ENCODE measurements around the gene SYCE3.

The SYCE3 gene

DNA sequence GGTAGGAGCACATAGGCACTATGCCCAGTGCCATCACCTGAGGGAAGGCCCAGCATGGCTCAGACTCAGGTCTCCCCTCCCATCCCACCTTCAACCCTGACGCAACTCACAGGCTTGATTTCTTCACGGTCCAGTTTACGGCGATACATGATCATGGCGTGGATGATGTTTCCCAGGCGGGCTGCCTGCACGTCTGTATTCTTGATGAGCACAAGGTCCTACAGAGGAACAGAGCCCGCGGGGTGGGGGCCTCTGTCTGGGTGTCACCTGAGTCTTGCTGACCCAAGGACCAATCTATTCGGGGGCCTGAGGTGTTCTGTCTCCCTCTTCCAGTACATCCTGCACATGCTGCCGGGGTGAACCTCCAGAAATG, 11.7 kb upstream of the SYCE3 start:
- no peaks in the 10 kb centered on the region for H3K27me3 Mint-ChIP-seq (ENCODE audit: low read depth)
- H3K4me3 Mint-ChIP-seq, result no peak overlapping the region
- peaks cover 16% of the 10 kb centered on the region for H3K36me3 Mint-ChIP-seq (ENCODE audit: low read depth)
- no peak overlapping the region for H3K27ac Mint-ChIP-seq
- H3K9me3 Mint-ChIP-seq, result no peaks in the 10 kb centered on the region
- peaks cover 3% of the 10 kb centered on the region for H3K4me1 Mint-ChIP-seq (ENCODE audit: low read depth)

GRCh38 chr22:50573491-50574382, 11.0 kb upstream of the SYCE3 start:
- peaks cover 3% of the 10 kb centered on the region for H3K4me1 Mint-ChIP-seq (ENCODE audit: low read depth)
- no peak overlapping the region for H3K4me3 Mint-ChIP-seq
- H3K36me3 Mint-ChIP-seq (ENCODE audit: low read depth), result peaks cover 21% of the 10 kb centered on the region
- no peaks in the 10 kb centered on the region for H3K27me3 Mint-ChIP-seq (ENCODE audit: low read depth)
- H3K9me3 Mint-ChIP-seq, result no peaks in the 10 kb centered on the region
- H3K27ac Mint-ChIP-seq, result no peak overlapping the region

DNA sequence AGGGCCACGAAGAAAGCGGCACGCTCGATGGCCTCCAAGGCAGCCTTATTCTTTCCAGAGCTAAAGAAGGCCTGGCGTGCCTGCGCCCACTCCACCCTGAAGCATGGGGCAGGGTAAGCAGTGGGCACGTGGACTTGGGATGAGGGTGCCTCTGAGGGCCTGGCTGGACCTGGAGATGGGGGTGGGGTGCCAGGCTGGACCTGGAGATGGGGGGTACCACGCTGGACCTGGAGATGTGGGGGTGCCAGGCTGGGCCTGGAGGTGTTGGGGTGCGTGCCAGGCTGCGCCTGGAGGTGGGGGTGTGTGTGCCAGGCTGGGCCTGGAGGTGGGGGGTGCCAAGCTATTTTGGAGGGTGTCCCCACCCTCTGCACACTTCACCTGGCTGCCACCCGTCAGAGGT, 10.2 kb upstream of the SYCE3 start:
- peaks cover 3% of the 10 kb centered on the region for H3K4me1 Mint-ChIP-seq (ENCODE audit: low read depth)

DNA sequence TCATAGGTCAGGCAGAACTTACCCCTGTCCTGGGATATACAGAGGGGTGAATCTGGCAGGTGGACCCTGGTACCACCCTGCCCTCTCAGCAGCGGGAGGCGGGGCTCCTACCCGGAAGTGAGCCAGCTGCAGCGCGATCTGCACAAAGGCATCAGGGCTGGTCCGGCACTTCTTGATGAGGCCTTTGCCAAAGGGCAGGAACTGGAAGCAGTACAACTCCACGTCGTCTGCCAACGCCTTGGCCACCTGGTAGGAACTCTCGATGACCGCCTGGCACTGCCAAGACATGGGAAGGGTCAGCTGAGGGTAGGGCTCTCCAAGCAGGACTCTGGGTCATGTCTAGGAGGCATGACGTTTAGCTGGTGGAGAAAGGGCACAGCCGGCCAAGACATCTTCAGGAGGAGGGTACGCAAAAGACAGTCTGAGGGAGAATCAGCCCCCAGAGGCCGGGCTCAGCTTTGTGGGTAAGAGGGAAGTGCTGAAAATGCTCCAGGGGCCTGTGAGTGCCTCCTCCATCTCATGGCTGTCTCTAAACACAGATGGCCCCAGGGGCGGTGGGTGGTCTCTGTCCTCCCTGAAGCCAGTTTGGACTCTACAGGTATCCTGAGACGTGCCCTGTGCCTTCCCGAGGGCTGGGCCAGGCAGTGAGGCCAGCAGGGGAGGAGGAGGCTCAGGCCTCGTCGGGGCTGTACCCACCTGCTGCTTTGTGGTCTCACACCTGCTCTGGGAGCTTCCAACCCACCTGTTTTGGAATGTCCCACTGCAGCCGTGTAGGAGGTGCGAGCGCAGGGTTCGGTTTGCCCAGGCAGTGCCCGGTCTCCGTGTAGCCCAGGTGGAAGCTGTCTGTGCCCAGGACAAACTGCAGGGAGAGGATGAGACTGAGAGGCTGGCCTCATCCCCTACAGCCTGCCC, 8.8 kb upstream of the SYCE3 start:
- H3K36me3 Mint-ChIP-seq (ENCODE audit: low read depth), result peaks cover 24% of the 10 kb centered on the region
- H3K4me1 Mint-ChIP-seq (ENCODE audit: low read depth), result no peaks in the 10 kb centered on the region
- H3K9me3 Mint-ChIP-seq, result no peaks in the 10 kb centered on the region
- H3K27me3 Mint-ChIP-seq (ENCODE audit: low read depth), result no peaks in the 10 kb centered on the region
- no peak overlapping the region for H3K27ac Mint-ChIP-seq
- no peak overlapping the region for H3K4me3 Mint-ChIP-seq

More for the DNA sequence above, 10.2 kb upstream of the SYCE3 start:
- Mint-ChIP-seq H3K4me3 (no peak overlapping the region), H3K9me3 (no peaks in the 10 kb centered on the region), H3K36me3 (ENCODE audit: low read depth) (peaks cover 24% of the 10 kb centered on the region), H3K27me3 (ENCODE audit: low read depth) (no peaks in the 10 kb centered on the region), H3K27ac (no peak overlapping the region)

DNA sequence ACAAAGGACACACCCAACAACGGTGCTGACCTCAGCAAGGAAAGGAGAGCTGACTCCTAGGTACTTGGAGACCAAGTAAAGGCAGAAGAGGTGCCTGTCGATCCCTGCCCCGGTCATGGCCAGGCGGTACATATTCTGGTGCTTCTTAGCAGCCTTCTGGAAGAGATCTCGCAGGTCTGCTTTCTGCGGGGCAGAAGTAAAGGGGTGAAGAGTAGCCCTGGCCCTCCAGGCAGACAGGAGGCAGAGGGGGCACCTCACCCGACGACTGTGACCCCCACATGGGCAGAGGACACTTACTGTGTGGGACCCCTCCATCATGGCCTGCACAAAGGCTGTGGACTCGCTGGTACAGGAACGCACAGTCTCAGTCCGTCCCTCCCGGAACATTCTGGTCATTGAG, 8.1 kb upstream of the SYCE3 start:
- Mint-ChIP-seq H3K4me3 (no peak overlapping the region), H3K4me1 (ENCODE audit: low read depth) (no peaks in the 10 kb centered on the region), H3K36me3 (ENCODE audit: low read depth) (peaks cover 24% of the 10 kb centered on the region), H3K9me3 (no peaks in the 10 kb centered on the region), H3K27ac (no peak overlapping the region), H3K27me3 (ENCODE audit: low read depth) (no peaks in the 10 kb centered on the region)

DNA sequence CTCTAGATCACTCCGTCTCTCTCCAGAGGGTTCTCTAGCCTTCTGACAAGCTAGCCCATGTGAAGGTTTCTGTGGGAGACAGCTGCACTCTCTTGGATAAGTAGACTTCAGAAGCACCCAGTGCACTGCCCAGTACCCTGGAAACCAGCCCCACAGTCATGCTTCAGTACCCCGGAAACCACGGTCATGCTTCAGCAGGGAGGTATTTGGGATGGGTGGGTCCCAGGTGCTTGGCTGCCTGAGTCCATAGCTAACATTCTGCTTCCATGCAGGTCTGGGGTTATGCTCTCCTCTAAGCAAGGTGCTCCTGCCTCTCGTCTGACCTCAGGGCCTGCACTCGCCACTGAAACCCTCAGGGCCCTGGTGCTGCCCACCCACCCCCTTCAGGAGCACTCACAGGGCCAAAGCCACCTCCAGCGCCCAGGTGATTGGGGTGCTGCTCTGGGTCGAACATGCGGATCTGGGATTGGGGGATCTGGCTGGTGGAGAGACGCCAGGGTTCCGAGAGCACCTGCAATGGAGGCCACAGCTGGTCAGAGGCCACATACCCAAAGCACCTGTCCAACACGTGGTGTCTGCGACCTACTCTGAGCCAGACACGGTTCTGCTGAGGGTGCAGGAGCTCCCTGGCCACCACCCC, 7.3 kb upstream of the SYCE3 start:
- Mint-ChIP-seq H3K9me3 (no peaks in the 10 kb centered on the region), H3K27ac (no peak overlapping the region), H3K4me3 (no peak overlapping the region), H3K27me3 (ENCODE audit: low read depth) (no peaks in the 10 kb centered on the region), H3K4me1 (ENCODE audit: low read depth) (no peaks in the 10 kb centered on the region), H3K36me3 (ENCODE audit: low read depth) (peaks cover 24% of the 10 kb centered on the region)

GRCh38 chr22:50569041-50569459, 6.3 kb upstream of the SYCE3 start:
- H3K9me3 Mint-ChIP-seq, result no peaks in the 10 kb centered on the region
- H3K27ac Mint-ChIP-seq, result no peak overlapping the region
- peaks cover 24% of the 10 kb centered on the region for H3K36me3 Mint-ChIP-seq (ENCODE audit: low read depth)
- no peaks in the 10 kb centered on the region for H3K27me3 Mint-ChIP-seq (ENCODE audit: low read depth)
- no peak overlapping the region for H3K4me3 Mint-ChIP-seq
- H3K4me1 Mint-ChIP-seq (ENCODE audit: low read depth), result no peaks in the 10 kb centered on the region

- Mint-ChIP-seq H3K4me3 (no peak overlapping the region), H3K9me3 (no peaks in the 10 kb centered on the region), H3K27me3 (ENCODE audit: low read depth) (no peaks in the 10 kb centered on the region), H3K4me1 (ENCODE audit: low read depth) (no peaks in the 10 kb centered on the region), H3K27ac (no peak overlapping the region), H3K36me3 (ENCODE audit: low read depth) (peaks cover 24% of the 10 kb centered on the region)
Measured at GRCh38 chr22:50568626-50569025, 5.9 kb upstream of the SYCE3 start.

GRCh38 chr22:50567721-50568252, 5.1 kb upstream of the SYCE3 start:
- H3K36me3 Mint-ChIP-seq (ENCODE audit: low read depth), result peaks cover 24% of the 10 kb centered on the region
- peaks cover 8% of the 10 kb centered on the region for H3K4me1 Mint-ChIP-seq (ENCODE audit: low read depth)
- no peaks in the 10 kb centered on the region for H3K9me3 Mint-ChIP-seq
- no peak overlapping the region for H3K4me3 Mint-ChIP-seq
- H3K27ac Mint-ChIP-seq, result no peak overlapping the region
- peaks cover 7% of the 10 kb centered on the region for H3K27me3 Mint-ChIP-seq (ENCODE audit: low read depth)

DNA sequence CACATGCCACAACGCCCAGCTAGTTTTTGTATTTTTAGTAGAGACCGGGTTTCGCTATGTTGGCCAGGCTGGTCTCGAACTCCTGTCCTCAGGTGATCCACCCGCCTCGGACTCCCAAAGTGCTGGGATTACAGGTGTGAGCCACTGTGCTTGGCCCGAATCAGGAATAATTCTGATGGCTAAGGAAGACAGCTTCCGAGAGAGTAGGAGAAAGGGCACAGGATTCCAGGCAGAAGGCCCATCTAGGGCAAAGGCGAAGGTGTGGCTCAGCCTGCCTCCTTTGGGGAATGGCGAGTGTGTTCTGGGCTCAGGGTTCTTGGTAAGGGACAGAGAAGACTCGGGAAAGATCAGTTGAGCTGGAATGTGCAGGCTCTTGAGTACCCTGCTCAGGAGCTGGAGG, 1.6 kb upstream of the SYCE3 start:
- Mint-ChIP-seq H3K27me3 (ENCODE audit: low read depth) (peaks cover 8% of the 10 kb centered on the region), H3K4me3 (no peak overlapping the region), H3K36me3 (ENCODE audit: low read depth) (peaks cover 8% of the 10 kb centered on the region), H3K4me1 (ENCODE audit: low read depth) (peaks cover 17% of the 10 kb centered on the region), H3K9me3 (no peaks in the 10 kb centered on the region), H3K27ac (no peak overlapping the region)

- Mint-ChIP-seq H3K36me3 (ENCODE audit: low read depth) (peaks cover 2% of the 10 kb centered on the region), H3K4me3 (peak overlapping the region; percentile 90), H3K27me3 (ENCODE audit: low read depth) (peaks cover 8% of the 10 kb centered on the region), H3K27ac (peak overlapping the region; percentile 79), H3K9me3 (no peaks in the 10 kb centered on the region), H3K4me1 (ENCODE audit: low read depth) (peaks cover 17% of the 10 kb centered on the region)
Measured at GRCh38 chr22:50563413-50564160, 868 bp upstream of the SYCE3 start.

DNA sequence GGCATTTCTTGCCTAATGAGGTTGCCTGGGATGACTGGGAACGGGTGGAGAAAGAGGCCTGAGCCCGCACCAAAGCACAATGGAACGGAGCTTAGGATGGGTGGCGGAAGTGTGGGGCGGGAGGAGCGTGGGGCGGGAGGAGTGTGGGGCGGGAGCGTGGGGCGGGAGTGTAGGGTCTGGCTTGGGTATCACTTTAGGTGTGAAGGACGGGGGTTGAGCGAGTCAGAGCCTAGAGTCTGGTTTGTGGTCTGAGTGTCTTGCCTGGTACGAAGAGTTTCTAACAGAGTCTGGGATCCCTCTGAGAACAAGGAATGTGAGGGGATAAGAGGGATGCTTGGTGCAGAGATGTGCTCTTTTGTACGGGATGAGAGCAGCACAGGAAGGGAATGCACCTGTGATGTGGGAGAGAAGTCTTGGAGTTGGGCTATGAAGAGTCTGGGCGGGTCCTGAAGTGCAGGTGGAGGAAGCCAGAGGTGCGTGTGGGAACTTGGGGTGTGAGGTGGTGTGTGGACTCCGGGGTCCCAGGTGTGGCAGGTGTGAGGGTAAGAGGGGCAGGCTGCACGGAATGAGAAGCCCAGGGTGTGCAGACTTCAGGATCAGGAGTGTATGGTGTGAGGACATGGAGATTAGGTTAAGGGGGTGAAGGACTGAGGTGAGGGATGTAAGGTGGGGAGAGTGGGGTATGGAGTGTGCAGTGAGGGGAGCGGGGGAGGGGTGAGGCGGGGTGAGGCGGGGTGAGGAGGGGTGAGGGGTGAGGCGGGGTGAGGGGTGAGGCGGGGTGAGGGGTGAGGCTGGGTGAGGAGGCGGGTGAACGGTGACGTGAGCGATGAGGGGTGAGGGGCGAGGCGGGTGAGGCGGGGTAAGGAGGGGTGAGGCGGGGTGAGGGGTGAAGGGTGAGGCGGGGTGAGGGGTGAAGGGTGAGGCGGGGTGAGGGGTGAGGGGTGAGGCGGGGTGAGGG, 1.0 kb downstream of the SYCE3 start:
- Mint-ChIP-seq H3K27ac (peak overlapping the region; percentile 72), H3K4me1 (ENCODE audit: low read depth) (peaks cover 17% of the 10 kb centered on the region), H3K27me3 (ENCODE audit: low read depth) (peaks cover 8% of the 10 kb centered on the region), H3K9me3 (no peaks in the 10 kb centered on the region), H3K4me3 (peak overlapping the region; percentile 69), H3K36me3 (ENCODE audit: low read depth) (no peaks in the 10 kb centered on the region)

DNA sequence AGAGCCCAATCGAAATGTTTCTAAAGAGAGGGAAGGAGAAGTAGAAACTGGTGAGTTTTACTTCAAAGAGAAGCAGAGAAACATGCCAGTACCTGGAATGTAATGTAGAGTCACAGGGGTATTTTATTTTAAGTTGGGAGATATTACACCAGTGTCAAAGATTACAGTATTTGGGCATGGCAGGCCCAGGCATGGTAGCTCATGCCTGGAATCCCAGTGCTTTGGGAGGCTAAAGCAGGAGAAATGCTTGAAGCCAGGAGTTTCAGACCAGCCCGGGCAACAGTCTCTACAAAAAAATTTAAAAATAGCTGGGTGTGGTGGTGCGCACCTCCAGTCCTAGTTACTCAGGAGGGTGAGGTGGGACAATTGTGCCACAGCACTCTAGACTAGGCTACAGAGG, 2.7 kb downstream of the SYCE3 start:
- Mint-ChIP-seq H3K36me3 (ENCODE audit: low read depth) (no peaks in the 10 kb centered on the region), H3K4me1 (ENCODE audit: low read depth) (peaks cover 17% of the 10 kb centered on the region), H3K27ac (no peak overlapping the region), H3K9me3 (no peaks in the 10 kb centered on the region), H3K4me3 (no peak overlapping the region), H3K27me3 (ENCODE audit: low read depth) (peaks cover 8% of the 10 kb centered on the region)
